Kidney epithelial cell (primary cell): ENCODE results near the gene ZNF236. TPM values are rescaled to one million over a fixed set of nuclear protein-coding genes. Genes with fewer than 3 reads are reported as not detected.

Experiments used
- DNase-seq: peaks from one replicate; pipeline ENCODE4 v3.0.0-alpha.2; 2010; ENCODE audit warnings: low read depth
- H3K27me3 ChIP-seq: 2 replicates; pipeline ENCODE4 v1.6.0; 2011; ENCODE audit warnings: low read length; ENCODE audit not compliant: control insufficient read depth, insufficient read depth
- H3K36me3 ChIP-seq: 2 replicates; pipeline ENCODE4 v1.5.1; 2011; ENCODE audit warnings: low read length; ENCODE audit not compliant: control insufficient read depth, insufficient read depth
- H3K4me3 ChIP-seq: 2 replicates; pipeline ENCODE4 v1.5.1; 2011; ENCODE audit warnings: low read depth, mild to moderate bottlenecking, control low read depth, low read length
- CTCF ChIP-seq: IDR thresholded peaks from 2 replicates; pipeline ENCODE4 v1.5.1; 2011; ENCODE audit warnings: mild to moderate bottlenecking, moderate library complexity, low read length, control low read depth, inconsistent platforms; ENCODE audit not compliant: insufficient read depth, poor library complexity, severe bottlenecking
- total RNA-seq: library from RNA; depleted of rRNA; stranded (reverse); fragments of >200 nt; gene quantifications from 2 replicates; pipeline ENCODE4 v1.2.3, GENCODE V29; 2015

ZNF236 gene
- total RNA-seq, 1 donor from 2014 or later = 7.8 TPM

GRCh38 chr18:77001041-77001440 lies 178.7 kb downstream of the ZNF236 start:
- no peak overlapping the region for H3K4me3 ChIP-seq
- no peaks in the 10 kb centered on the region for H3K27me3 ChIP-seq
- no peaks in the 10 kb centered on the region for H3K36me3 ChIP-seq
- no peak for TF ChIP-seq CTCF
- DNase-seq = no peak

GRCh38 chr18:77001979-77002378 lies 179.6 kb downstream of the ZNF236 start:
- no peak overlapping the region for H3K4me3 ChIP-seq

GRCh38 chr18:77002496-77002895 lies 180.1 kb downstream of the ZNF236 start:
- H3K36me3 ChIP-seq = no peaks in the 10 kb centered on the region
- no peak for TF ChIP-seq CTCF
- no peaks in the 10 kb centered on the region for H3K27me3 ChIP-seq
- no peak overlapping the region for H3K4me3 ChIP-seq
- DNase-seq = no peak

More at GRCh38 chr18:77001979-77002378, 179.6 kb downstream of the ZNF236 start:
- no peaks in the 10 kb centered on the region for H3K36me3 ChIP-seq
- no peak for DNase-seq
- H3K27me3 ChIP-seq = no peaks in the 10 kb centered on the region
- no peak for TF ChIP-seq CTCF

- Histone ChIP-seq H3K36me3 (no peaks in the 10 kb centered on the region), H3K27me3 (no peaks in the 10 kb centered on the region), H3K4me3 (no peak overlapping the region)
- TF ChIP-seq CTCF = no peak
- DNase-seq = no peak
Observed at GRCh38 chr18:77003316-77003715, 181.0 kb downstream of the ZNF236 start.

GRCh38 chr18:77004555-77005380 lies 182.4 kb downstream of the ZNF236 start:
- H3K27me3 ChIP-seq = no peaks in the 10 kb centered on the region
- no peak for DNase-seq
- H3K36me3 ChIP-seq = no peaks in the 10 kb centered on the region
- H3K4me3 ChIP-seq = no peak overlapping the region
- no peak for TF ChIP-seq CTCF

GRCh38 chr18:77005651-77006195 lies 183.4 kb downstream of the ZNF236 start:
- Histone ChIP-seq H3K4me3 (no peak overlapping the region), H3K27me3 (no peaks in the 10 kb centered on the region), H3K36me3 (no peaks in the 10 kb centered on the region)
- TF ChIP-seq CTCF = no peak
- DNase-seq = no peak
